Right lobe of liver (tissue), 6 donors: ENCODE results near the gene SLC9A3. TPM values are rescaled to one million over a fixed set of nuclear protein-coding genes. Genes with fewer than 3 reads are reported as not detected.

Source experiments
- ATAC-seq, 4 donors: fragments of 200-7000 bp; cut with Tn5 transposase; one replicate each; pipeline ENCODE4 v1.9.1; 2020; ENCODE audit warnings: mild to moderate bottlenecking in 4 of 4, moderate library complexity in 4 of 4
- DNase-seq, 3 donors: peaks; one replicate each; pipeline ENCODE4 v3.0.0-alpha.2; 2020
- H3K27ac ChIP-seq, 3 donors: fragments of 200-600 bp; one replicate each; pipeline ENCODE4 v1.8.0; 2022
- H3K27me3 ChIP-seq, 2 donors: fragments of 200-600 bp; one replicate each; pipeline ENCODE4 v1.8.0; 2022
- H3K36me3 ChIP-seq, 4 donors: fragments of 200-600 bp; sonication (generic) in 1 of 4; one replicate each; pipeline versions ENCODE4 v1.5.1 to v1.8.0; 2017 to 2022; ENCODE audit warnings: control low read depth in 1 of 4
- H3K4me1 ChIP-seq, 4 donors: fragments of 200-600 bp; sonication (generic) in 1 of 4; one replicate each; pipeline versions ENCODE4 v1.5.1 to v1.8.0; 2017 to 2022; ENCODE audit warnings: control low read depth in 1 of 4
- H3K4me3 ChIP-seq, 3 donors: fragments of 200-600 bp; one replicate each; pipeline ENCODE4 v1.8.0; 2022
- H3K9me3 ChIP-seq, 4 donors: fragments of 200-600 bp; sonication (generic) in 1 of 4; one replicate each; pipeline versions ENCODE4 v1.5.1 to v1.8.0; 2017 to 2022; ENCODE audit warnings: control low read depth in 1 of 4
- CTCF ChIP-seq, 4 donors: fragments of 200-600 bp in 3 of 4; fragments of 450-650 bp in 1 of 4; IDR thresholded peaks; one replicate each; pipeline versions ENCODE4 v1.5.1 to v1.8.0; 2016 to 2022; ENCODE audit warnings: antibody characterized with exemption in 4 of 4, mild to moderate bottlenecking in 2 of 4
- POLR2A ChIP-seq: fragments of 450-650 bp; IDR thresholded peaks from one replicate; pipeline ENCODE4 v1.6.1; 2017; ENCODE audit warnings: antibody characterized with exemption, mild to moderate bottlenecking
- WGBS: methylation state at CpG from one replicate; pipeline ENCODE4 v1.1.6; 2018; ENCODE audit warnings: low coverage, low lambda C conversion rate; ENCODE audit not compliant: insufficient coverage; ENCODE audit errors: missing lambda C conversion rate; 5-methylcytosine and 5-hydroxymethylcytosine counted together
- intact Hi-C, 2 donors: fragments of 100-400 bp; cut with DNase I; formaldehyde crosslinking; loops; one replicate each; pipeline versions ENCODE4 v1.11.2 to v1.14.1; 2022
- total RNA-seq, 6 experiments: library from RNA; depleted of rRNA in 2 of 6; stranded (reverse); fragments of >200 nt in 2 of 6; fragmentation: NEBNext Ultra II Directional in 3 of 6; extraction: Animal tissue kit (Norgen Biotek cat#: 25700) in 3 of 6; gene quantifications; one replicate each; pipeline versions ENCODE4 v1.1.0 to v1.2.4, GENCODE V29; 2016 to 2023
- donor health status: DM: no; HTN: yes; CAD: no.
- donor health status: DM: no; HTN: no; CAD: no.
- donor health status: DM: no; HTN: no; CAD: no.
- donor health status: DM: no; HTN: yes; CAD: no.
- donor health status: DM: no; HTN: yes; CAD: no.

The SLC9A3 gene
- total RNA-seq, 6 experiments from 2014 or later, result 0.32 to 1.8 (median 0.46) TPM

GRCh38 chr5:514101-514485, 10.2 kb downstream of the SLC9A3 start:
- no peak for ATAC-seq
- Histone ChIP-seq H3K4me1 (no peaks in the 10 kb centered on the region), H3K27me3 (no peaks in the 10 kb centered on the region), H3K27ac (no peak overlapping the region), H3K36me3 (no peaks in the 10 kb centered on the region), H3K4me3 (no peak overlapping the region), H3K9me3 (no peaks in the 10 kb centered on the region)
- WGBS, result 89% methylated on average over 6 of the region's 12 CpGs
- DNase-seq, result no peak
- intact Hi-C loops, result no loop called here
- TF ChIP-seq CTCF (IDR thresholded peaks at IDR 0.05), result no peak
- no peak for TF ChIP-seq POLR2A

GRCh38 chr5:513216-514100, 10.8 kb downstream of the SLC9A3 start:
- Histone ChIP-seq H3K27ac (no peak overlapping the region), H3K9me3 (no peaks in the 10 kb centered on the region), H3K27me3 (no peaks in the 10 kb centered on the region), H3K4me1 (no peaks in the 10 kb centered on the region), H3K36me3 (no peaks in the 10 kb centered on the region), H3K4me3 (no peak overlapping the region)
- intact Hi-C loops, result no loop called here
- TF ChIP-seq CTCF (IDR thresholded peaks at IDR 0.05) (no peak), POLR2A (no peak)
- 83% methylated on average over 8 of the region's 31 CpGs for WGBS
- ATAC-seq, result no peak
- no peak for DNase-seq

- 83% methylated on average over 10 of the region's 16 CpGs for WGBS
- no peaks in the 10 kb centered on the region for H3K4me1 ChIP-seq
- DNase-seq (no peak), ATAC-seq (no peak)
- no peak overlapping the region for H3K27ac ChIP-seq
- no peak overlapping the region for H3K4me3 ChIP-seq
- no peaks in the 10 kb centered on the region for H3K36me3 ChIP-seq
- TF ChIP-seq CTCF (IDR thresholded peaks at IDR 0.05) (no peak), POLR2A (no peak)
- intact Hi-C loops, result no loop called here
- H3K27me3 ChIP-seq, result no peaks in the 10 kb centered on the region
- no peaks in the 10 kb centered on the region for H3K9me3 ChIP-seq
These were observed 12.8 kb downstream of the SLC9A3 start for GRCh38 chr5:511476-511875.

GRCh38 chr5:510521-510920, 13.7 kb downstream of the SLC9A3 start:
- no peak for TF ChIP-seq CTCF (IDR thresholded peaks at IDR 0.05)
- TF ChIP-seq POLR2A, result no peak
- no peak for ATAC-seq
- H3K4me3 ChIP-seq, result no peak overlapping the region
- intact Hi-C loops, result no loop called here
- no peaks in the 10 kb centered on the region for H3K4me1 ChIP-seq
- no peaks in the 10 kb centered on the region for H3K9me3 ChIP-seq
- no peaks in the 10 kb centered on the region for H3K36me3 ChIP-seq
- DNase-seq, result no peak
- no peak overlapping the region for H3K27ac ChIP-seq
- H3K27me3 ChIP-seq, result no peaks in the 10 kb centered on the region
- WGBS, result no CpG with 5 or more reads among the region's 9 CpGs
